NCI-H748 treated with DMSO at 0.1 percent for 48 hours (cell line): ENCODE data around the gene ADAMTS4.

Experiments
- DNase-seq: peaks from one replicate; lab custom pipeline; 2025; lab: John Stamatoyannopoulos, UW

The ADAMTS4 gene

DNA sequence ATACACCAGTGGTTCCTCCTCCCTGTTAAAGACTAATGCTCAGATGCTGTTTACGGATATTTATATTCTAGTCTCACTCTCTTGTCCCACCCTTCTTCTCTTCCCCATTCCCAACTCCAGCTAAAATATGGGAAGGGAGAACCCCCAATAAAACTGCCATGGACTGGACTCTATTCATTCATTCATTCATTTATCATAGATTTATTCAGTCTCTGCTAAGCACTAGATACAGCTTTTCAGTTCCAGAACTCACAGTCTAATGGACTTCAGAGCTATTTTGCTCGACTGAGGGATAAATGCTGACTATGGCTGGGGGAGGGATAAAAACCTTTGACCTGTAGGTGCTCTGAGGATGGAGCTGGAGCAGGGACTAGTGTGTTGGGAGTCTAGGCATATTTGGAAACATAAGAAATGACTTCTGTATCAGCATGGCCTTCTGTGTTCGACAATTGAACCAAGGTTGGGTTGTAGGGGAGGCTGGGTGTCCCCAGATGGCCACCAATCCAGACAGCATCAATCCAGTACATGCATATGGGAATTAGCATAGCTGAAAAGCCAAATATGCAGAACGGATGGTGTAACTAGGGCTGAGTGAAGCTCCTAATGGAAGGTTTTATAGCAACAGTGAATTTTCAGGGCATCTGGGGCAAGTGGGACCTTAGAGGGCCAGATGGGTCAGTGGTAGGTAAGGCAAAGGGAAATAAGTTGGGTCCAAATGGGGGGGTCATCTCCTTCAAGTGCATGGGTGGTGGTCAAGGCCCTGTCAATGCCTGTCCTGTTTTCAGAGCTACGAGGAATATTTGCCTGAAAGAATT, 20.4 kb upstream of the ADAMTS4 start:
- no peak for DNase-seq

DNA sequence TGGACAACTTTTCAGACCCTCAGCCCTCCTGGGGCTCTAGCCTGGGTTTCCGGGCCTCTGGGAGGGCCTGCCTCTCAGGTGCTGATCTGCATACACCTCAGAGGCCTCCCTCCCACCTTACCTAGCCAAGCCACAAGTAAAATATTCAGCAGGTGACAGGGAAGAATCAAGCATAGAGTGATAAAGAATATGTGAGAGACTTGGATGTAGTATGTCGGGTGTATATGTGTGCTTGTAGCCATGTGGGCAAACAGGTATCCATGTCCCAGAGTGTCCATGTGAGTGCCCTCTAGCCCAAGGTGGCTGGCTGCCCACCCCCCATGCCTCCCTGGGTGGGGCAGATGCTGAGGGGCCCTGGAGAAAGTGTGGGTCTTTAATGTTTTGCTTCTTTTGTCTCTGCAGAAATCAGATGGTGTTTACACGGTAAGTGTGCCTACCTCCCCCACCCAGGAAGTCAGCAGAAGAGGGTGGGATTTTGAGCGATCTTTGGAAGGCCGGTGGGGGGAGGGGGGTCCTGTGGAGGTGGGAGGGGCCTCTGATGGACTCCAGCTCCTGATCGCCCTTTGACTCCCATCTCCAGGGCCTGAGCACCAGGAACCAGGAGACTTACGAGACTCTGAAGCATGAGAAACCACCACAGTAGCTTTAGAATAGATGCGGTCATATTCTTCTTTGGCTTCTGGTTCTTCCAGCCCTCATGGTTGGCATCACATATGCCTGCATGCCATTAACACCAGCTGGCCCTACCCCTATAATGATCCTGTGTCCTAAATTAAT, 19.6 kb upstream of the ADAMTS4 start:
- DNase-seq = no peak

DNA sequence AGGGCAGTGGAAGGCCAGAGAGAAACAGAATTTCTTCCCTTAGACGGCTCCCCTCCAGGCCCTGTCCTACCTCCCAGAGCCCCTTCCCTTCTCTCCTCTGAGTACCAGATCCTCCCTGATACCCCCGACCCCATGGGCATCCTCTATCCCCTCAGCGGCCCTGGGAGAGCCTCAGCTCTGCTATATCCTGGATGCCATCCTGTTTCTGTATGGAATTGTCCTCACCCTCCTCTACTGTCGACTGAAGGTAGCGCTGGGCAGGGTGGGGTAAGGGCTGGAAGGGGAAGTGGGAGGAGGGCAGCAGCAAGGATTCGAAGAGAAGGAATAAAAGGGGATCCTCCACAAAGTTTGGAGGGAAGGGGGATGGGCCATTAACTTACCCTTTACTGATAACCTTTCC, 19.0 kb upstream of the ADAMTS4 start:
- no peak for DNase-seq

DNA sequence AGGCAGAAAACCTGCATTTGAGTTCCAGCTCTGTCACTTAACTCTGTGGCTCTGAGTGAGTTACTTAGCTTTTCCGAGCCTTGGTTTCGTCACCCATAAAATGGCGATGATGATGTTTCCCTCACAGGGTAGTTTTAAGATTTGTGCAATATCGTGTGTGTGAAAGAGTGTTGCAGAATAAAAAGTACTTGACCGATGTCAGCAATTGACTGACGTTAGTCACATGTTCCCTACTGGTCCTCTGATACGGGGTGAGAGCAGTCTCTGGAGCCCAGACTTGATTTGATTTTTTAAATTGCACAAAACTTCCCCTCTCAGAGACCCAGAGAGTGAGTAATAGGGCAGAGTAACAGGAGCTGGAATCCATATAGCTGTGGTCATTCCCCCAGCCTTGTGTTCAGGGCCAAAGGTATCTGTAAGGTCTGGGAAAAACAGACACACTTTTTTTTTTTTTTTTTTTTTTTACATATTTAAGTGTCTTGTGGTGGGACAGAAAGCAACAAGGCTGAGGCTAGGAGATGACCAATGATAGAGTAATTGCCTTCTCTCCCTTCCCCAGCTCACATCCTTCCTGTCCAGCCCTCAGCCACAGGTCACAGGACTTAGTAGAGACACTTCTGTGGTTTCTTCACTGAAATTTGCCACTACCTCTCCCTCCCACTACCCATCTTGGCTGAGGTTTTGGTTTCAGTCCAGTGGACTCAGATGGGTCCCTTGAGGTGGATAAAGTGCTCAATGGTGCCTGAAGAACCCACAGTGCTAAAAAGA, 18.3 kb upstream of the ADAMTS4 start:
- DNase-seq = no peak

DNA sequence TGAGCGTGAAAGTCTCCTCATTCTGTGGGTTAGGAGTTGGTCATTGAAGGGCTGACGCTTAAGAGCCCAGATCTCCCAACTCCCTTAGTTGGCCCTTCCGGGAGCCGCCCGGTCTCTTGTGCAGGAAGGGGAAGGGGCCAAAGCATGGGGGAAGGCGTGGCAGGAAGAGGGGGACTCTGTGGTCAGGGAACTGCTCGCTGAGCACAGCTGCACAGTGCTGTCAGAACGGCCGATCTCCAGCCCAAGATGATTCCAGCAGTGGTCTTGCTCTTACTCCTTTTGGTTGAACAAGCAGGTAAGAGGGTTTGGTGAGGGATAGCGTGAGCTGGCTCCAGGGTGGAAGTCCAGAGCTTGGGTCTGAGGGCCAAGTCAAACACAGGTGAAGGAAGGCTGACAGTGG, 16.2 kb upstream of the ADAMTS4 start, which contains the start of gene FCER1G:
TSS of gene FCER1G (plus strand) at position 220 of the 400 bp plus-strand sequence. CDS start at position 247, 27 bp downstream.
- no peak for DNase-seq

DNA sequence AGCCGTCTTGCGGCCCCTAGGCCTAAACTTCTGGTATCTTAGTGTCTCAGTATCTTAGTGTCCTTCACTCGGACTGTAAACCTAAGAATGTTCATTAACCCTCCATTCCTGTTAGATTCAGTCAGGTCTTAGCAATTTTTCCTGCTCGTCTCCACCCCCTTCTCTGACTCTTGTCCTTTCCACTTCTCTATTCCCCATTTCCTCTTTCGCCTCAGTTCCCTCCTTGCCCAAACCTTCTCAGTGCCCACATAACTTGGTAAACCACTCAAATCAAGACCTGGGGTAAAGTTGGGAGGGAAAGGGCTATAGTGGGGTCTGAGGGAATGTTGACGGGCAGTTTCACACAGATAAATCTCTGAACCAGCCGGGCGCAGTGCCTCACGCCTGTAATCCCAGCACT, 15.5 kb upstream of the ADAMTS4 start:
- no peak for DNase-seq

DNA sequence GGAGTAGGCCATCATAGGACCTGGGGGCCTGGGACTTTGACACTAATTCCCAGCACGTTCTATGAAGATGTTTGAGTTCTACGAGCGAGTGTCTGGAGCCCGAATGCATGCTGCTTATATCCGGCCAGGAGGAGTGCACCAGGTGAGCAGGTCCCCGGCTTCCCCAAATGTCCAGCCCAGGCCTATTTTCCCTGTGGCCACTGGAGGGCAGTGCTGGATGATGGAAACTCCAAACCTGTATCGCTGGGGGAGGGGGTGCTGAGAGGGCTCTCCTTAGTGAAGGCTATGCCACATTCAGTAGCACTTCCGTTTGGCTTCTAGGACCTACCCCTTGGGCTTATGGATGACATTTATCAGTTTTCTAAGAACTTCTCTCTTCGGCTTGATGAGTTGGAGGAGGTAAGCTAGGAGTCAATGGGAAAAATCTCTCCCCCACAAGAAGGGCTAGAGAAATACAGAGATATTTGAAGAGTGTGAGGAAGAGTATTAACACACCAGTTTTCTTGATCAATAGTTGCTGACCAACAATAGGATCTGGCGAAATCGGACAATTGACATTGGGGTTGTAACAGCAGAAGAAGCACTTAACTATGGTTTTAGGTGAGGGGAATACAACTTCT, 11.0 kb upstream of the ADAMTS4 start:
- peak; percentile 47 for DNase-seq

DNA sequence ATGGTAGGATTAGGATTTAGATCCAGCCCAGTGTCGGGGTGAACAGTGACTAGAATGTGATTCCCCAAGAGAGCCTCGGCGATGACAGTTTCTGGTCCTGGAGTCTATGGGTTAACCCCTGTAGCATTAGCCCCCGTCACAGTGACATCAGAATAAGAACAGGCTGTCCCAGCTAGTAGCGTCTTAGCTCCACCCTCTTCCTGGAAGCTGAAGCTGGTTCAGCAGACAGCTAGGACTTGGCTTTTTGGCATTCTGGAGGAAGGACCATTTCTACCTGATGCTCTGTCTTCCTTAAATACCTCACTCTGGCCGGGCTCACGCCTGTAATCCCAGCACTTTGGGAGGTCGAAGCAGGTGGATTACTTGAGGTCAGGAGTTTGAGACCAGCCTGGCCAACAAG, 8.3 kb upstream of the ADAMTS4 start:
- no peak for DNase-seq

DNA sequence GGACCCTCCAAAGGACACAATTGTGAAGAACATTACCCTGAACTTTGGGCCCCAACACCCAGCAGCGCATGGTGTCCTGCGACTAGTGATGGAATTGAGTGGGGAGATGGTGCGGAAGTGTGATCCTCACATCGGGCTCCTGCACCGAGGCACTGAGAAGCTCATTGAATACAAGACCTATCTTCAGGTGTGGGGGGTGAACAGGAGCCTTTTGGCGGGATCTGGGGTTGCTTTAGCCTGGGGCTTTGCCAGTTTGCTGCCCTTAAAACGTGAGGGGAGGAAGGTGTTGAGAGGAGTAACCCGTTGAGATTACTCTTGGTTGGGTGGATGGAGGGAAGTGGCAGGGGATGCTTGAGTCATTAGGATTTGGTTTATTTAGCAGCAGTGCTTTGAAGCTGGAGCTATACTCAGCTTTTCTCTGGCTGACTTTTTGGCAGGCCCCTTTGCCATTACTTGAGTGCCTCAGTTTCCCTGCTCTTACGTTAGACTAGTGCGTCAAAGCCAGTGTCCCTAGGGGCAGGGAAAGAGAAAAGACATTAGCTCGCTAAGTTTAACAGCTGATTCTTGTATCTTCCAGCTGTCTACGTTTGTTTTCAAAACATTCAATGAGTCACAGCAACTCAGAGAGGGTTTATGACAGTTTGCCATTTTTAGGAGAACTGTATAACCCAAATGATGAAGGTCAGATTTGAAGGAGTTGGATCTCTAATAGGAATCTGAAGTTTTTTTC, 7.7 kb upstream of the ADAMTS4 start:
- DNase-seq = no peak

DNA sequence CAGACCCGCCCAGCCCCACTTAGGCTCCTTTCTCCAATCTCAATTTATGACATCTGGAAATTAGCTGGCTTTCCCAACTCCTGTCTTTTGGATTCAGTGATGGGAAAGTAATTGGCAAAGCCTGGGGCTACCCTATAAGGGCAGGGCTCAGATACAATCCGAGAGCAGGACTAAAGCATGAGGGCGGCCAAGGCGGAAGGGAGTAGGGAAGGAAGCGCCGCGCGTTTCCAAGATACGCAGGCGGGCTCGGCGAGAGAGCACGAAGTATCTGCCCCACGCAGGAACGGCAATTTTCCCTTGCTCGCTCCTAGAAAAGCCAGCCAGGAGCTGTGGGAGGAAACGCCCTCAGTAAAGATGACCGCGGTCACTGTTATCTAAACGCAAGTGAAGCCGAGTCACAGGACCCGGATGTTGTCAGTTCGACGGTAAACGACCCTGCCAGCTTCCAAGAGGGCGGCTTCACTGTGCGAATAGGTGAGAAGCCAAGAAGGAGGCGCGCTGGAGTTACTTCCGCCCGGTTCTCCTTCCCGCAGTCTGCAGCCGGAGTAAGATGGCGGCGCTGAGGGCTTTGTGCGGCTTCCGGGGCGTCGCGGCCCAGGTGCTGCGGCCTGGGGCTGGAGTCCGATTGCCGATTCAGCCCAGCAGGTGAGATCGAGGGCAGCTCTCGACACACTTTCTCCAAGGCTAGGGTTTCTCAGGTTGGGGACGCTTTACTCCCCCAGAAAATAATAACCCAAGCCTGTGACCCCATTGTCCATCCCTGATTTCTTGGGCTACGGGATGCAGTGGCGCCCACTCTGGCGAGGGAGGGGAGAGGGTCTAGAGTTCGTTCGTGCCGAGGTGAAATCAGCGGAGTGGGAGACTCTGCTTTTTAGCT, 3.2 kb upstream of the ADAMTS4 start, which contains the start of gene NDUFS2:
TSS of gene NDUFS2 (plus strand) at position 532 of the 877 bp plus-strand sequence. CDS start at position 551, 19 bp downstream.
- DNase-seq = peak; percentile 97

DNA sequence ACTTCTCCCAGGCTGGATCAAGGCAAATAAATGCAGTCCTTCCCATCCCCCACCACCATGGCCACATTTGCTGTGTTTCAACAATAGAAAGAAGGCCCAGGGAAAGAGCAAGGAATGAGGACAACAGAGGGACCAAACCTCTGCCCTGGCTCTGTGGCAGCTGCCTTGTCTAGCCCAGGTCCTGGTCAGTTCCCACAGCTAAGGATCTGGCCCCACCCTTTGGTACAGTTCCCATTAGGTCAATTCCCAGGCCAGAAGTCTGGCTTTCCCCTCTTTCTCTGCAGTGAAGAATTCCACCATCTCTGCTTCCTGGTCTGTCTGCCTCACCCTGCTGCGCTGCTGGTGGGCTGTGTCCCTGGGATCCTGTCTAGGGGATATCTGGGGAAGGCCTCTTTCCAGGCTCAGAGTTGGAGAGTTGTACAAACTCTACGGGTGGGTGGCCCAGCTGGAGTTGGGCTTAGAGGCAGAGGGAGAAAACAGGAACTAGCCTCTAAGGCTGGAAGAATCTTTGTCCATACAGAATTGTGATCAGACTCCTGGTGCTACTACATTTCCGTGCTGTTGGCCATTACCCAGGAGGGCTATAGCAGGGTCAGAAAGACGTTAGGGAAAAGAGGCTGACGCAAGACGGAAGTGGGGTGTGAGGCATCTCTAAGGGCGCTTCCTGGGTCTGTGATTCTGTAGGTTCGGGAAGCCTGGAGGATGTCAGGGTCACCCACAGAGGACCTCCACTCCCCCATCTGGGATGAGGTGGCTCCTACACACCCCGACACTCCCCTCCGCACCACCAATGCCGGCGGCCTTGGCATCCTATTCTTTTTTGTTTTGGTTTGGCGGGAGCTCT, 2.4 kb upstream of the ADAMTS4 start:
- no peak for DNase-seq

DNA sequence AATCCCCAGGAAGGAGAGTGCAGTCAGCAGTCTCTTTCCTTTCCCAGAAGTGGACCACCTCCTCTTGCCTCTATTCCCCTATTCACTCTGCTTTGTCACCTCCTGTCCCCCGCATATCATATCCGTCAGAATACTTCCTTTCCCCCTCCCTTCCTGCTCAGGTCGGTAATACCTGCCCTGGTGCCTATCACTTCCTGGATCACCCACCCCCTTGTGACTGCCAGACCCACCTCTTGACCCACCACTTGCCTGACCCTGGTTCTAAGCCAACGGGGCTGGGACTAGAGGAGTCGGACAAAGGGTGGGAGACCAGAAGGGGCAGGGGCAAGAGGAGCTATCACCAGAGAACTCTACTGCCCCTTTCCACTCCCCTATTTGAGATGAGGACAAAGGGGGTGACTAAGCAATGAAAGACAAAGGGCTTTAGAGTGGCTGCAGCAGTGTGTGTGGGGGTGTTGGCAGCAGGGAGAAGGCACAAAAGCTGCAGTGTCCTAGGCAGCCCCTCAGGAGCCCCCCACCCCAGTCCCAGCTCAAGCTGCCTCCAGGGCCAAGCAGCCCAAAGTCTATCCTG, 1.7 kb upstream of the ADAMTS4 start:
- DNase-seq = no peak

DNA sequence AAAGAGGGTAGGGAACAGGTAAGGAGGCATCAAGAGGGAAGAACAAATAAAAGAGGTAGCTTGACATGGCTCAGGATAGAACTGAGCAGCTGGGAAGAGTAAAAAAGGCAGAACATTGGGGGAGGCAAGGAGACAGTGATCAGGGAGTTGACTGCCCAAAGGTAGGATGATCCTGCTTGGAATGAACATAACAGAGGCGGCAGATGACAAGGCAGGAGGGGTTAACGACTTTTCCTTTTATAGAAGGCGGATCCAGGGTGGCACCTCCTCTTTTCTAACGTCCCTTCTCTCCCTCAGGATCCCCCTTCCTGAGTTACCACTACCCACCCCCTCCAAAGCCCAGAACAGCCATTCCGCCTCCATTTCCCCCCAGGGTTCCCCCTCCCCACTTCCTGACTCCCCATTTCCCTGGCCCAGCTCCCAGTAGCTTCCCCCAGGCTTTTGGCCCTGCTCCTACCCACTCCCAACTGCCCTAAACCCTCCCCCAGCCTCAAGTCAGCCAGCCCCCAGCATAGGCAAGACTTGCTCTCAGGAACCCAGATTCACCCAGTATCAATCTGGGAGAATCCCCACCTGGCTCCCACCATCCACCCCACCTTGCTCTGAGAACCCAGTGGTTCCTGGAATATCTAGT, 769 bp upstream of the ADAMTS4 start:
- DNase-seq = no peak

DNA sequence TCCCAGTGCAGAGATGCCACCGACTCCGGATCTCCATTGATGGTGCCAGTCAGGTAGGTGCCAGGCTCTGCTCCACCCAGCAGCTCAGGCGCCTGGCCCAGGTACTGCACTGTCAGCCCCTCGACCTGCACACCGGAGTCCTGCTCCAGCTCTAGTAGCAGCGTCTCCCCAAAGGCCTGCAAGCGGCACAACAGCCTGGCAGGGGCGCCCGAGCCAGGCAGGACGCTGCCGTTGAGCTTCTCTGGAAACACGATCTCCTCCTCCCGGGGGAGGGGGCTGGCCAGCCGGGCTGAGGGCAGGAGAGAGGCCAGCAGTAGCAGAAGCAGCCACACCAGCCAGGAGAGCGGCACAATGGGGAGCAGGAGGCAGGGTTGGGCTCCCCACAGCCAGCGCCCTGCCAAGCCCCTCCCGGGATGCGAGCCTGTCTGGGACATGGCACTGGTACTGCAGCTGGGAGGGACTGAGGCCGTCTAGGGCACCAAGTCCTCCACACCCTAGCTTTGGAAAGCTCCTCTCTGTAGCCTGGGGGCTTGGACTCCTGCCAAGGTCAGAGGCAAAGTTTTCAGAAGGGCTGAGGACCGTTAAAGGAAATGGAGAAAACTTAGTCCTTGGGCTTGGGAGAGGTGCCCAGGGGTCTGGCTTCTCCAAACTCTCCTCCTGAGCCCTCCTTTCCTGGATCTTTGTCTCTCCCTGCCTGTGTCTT, 509 bp downstream of the ADAMTS4 start:
- no peak for DNase-seq

DNA sequence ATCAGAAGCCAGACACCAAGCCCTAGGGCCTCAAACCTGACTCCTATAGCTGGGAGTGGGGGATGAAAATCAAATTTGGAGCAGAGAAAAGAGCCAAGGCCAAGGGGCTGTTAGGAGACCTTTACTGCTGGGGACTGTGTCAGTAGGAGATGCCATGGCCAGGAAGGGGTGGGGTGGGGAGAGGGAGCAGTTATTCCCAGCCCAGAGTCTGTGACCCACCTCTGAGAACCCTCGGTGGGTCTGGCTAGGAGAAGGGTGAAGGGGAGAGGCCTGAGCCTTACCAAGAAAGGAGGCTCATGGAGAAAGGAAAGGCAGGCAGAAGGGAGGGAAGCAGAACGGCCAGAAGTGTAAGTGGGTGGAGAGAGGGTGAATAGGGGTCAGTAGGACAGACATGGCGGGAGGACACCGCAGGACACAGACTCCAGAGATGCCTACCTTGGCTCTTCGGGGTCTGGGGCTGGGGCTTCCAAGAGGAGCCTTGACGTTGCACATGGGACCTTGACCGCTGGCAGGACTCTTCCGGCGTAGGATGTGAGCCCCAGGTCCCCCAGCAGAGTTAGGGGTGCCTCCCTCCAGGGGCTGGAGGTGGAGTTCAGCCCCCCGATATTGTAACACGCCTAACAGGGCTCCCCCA, 1.2 kb downstream of the ADAMTS4 start:
- no peak for DNase-seq

DNA sequence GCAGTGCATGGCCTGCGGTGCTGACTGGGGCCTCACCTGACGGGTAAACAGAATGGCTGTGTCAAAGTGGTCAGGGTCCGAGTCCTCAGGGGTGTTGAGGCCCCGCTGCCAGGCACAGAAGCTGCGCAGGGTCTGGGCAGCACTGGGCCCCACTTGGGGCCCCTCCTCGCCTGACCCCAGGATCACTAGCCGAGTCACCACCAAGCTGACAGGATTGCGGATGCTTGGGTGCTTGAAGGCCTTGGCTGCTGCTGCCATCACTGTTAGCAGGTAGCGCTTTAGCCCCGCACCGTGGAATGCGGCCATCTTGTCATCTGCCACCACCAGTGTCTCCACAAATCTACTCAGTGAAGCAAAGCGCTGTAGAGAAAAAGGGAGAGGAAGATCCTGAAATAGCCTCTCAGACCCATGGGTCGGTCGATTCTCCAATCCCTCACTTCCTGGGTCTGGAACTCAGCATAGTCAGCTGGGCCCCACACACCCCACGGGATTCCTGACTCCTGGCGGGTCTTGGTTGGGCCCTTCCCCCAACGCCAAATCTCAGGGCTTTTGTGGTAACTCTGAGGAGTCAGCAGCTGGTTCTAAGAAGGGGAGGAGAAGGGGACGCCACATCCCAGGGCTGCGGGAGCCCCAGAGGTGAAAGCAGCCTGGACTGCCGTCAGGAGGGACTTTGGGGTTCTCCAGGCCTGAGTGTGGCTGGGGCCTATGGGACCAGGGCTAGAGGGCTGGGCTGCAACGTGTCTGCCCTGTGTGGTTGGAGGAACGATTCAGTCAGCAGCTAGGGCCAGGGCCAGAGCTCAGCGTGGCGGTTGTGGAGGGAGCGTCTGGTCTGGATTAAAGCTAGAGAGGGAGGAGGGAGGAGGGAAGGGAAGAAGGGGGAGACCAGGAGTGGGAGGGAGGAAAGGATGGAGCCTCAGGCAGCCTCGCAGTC, 2.1 kb downstream of the ADAMTS4 start:
- DNase-seq = no peak
